PC-3 (cell line): Measurements from ENCODE around the gene CAPN8.

Experiments
- CTCF ChIP-seq: fragments of 300-600 bp; sonication (generic); conservative IDR thresholded peaks from 2 replicates; pipeline ENCODE4 v1.5.1; 2017; ENCODE audit warnings: antibody characterized with exemption, low read depth, mild to moderate bottlenecking, low read length
- EZH2 ChIP-seq: fragments of 300-600 bp; sonication (generic); IDR thresholded peaks from one replicate; pipeline ENCODE4 v1.6.1; 2017; ENCODE audit warnings: antibody characterized with exemption, mild to moderate bottlenecking, low read length; ENCODE audit not compliant: unreplicated experiment
- EZH2phosphoT487 ChIP-seq: fragments of 300-600 bp; sonication (generic); IDR thresholded peaks from 2 replicates; pipeline ENCODE4 v1.6.1; 2018; ENCODE audit warnings: mild to moderate bottlenecking, antibody characterized with exemption, low read length, borderline replicate concordance

DNA sequence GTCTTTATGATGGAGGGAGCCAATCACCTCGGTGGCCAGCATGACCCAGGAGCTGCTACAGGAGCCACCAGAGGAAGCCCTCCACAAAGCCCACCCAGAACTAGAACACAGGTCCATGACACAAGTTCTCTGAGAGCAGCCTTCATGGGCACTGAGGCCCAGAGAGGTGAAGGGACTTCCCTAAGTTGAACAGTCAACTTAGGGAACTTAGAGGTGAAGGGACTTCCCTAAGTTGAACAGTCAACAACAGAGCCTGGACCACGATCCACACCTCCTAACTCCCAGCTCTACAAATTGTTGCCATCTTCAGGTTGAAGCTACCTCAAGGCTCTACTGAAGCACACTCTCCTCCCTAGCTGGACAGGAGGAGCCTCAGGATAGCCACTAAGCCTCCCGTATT, 139.5 kb downstream of the CAPN8 start:
- TF ChIP-seq CTCF (no peak), EZH2 (no peak), EZH2phosphoT487 (no peak)
